HepG2 (cell line): ENCODE data around the gene SLC22A5.

Experiments used
- HIVEP1 ChIP-seq: sonication (generic); formaldehyde crosslinking; IDR thresholded peaks from 2 replicates; pipeline ENCODE4 v1.4.0; 2020; ENCODE audit warnings: mild to moderate bottlenecking, missing genetic modification reagents
- KLF13 ChIP-seq: sonication (generic); formaldehyde crosslinking; IDR thresholded peaks from 2 replicates; pipeline ENCODE4 v1.4.0; 2020; ENCODE audit warnings: mild to moderate bottlenecking, missing genetic modification reagents
- RFX1 ChIP-seq: fragments of 450-650 bp; IDR thresholded peaks from 2 replicates; pipeline ENCODE4 v1.6.1; 2017
- ZFP37 ChIP-seq: sonication (generic); formaldehyde crosslinking; IDR thresholded peaks from 2 replicates; pipeline ENCODE4 v1.4.0; 2020; ENCODE audit warnings: missing genetic modification reagents, borderline replicate concordance
- TF ChIP-seq, protein P1 (sequence below): sonication (generic); formaldehyde crosslinking; IDR thresholded peaks from 2 replicates; pipeline ENCODE4 v1.5.0; 2020; ENCODE audit warnings: mild to moderate bottlenecking, missing genetic modification reagents, moderate library complexity
- TF ChIP-seq, protein P2 (sequence below): sonication (generic); formaldehyde crosslinking; IDR thresholded peaks from 2 replicates; pipeline ENCODE4 v1.5.0; 2020; ENCODE audit warnings: mild to moderate bottlenecking, missing genetic modification reagents, borderline replicate concordance
- TF ChIP-seq, protein P3 (sequence below): fragments of 450-650 bp; IDR thresholded peaks from 2 replicates; pipeline ENCODE4 v1.6.1; 2017; ENCODE audit warnings: mild to moderate bottlenecking

DNA sequence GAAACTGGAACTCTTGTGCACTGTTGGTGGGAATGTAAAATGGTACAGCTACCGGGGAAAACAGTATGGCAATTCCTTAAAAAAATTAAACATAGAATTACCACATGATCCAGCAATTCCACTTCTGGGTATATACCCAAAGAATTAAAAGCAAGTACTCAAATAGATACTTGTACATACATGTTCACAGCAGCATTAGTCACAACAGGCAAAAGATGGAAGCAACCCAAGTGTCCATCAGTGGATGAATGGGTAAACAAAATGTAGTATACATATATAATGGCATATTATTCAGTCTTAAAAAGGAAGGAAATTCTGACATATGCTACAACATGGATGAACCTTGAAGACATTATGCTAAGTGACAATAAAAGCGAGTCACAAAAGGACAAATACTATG is 7.4 kb upstream of the SLC22A5 start:
- TF ChIP-seq, protein P1, sequence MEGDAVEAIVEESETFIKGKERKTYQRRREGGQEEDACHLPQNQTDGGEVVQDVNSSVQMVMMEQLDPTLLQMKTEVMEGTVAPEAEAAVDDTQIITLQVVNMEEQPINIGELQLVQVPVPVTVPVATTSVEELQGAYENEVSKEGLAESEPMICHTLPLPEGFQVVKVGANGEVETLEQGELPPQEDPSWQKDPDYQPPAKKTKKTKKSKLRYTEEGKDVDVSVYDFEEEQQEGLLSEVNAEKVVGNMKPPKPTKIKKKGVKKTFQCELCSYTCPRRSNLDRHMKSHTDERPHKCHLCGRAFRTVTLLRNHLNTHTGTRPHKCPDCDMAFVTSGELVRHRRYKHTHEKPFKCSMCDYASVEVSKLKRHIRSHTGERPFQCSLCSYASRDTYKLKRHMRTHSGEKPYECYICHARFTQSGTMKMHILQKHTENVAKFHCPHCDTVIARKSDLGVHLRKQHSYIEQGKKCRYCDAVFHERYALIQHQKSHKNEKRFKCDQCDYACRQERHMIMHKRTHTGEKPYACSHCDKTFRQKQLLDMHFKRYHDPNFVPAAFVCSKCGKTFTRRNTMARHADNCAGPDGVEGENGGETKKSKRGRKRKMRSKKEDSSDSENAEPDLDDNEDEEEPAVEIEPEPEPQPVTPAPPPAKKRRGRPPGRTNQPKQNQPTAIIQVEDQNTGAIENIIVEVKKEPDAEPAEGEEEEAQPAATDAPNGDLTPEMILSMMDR (CRISPR knock-in tag) = no peak
- no peak for TF ChIP-seq RFX1
- TF ChIP-seq, protein P2, sequence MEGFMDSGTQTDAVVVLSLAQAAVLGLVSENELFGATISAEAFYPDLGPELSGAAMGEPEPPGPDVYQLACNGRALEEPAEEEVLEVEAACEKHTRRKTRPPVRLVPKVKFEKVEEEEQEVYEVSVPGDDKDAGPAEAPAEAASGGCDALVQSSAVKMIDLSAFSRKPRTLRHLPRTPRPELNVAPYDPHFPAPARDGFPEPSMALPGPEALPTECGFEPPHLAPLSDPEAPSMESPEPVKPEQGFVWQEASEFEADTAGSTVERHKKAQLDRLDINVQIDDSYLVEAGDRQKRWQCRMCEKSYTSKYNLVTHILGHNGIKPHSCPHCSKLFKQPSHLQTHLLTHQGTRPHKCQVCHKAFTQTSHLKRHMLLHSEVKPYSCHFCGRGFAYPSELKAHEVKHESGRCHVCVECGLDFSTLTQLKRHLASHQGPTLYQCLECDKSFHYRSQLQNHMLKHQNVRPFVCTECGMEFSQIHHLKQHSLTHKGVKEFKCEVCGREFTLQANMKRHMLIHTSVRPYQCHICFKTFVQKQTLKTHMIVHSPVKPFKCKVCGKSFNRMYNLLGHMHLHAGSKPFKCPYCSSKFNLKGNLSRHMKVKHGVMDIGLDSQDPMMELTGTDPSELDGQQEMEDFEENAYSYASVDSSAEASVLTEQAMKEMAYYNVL (CRISPR knock-in tag) = no peak
- TF ChIP-seq ZFP37 (CRISPR knock-in tag) = no peak
- TF ChIP-seq HIVEP1 (CRISPR knock-in tag) = no peak
- no peak for TF ChIP-seq KLF13 (CRISPR knock-in tag)
- TF ChIP-seq, protein P3, sequence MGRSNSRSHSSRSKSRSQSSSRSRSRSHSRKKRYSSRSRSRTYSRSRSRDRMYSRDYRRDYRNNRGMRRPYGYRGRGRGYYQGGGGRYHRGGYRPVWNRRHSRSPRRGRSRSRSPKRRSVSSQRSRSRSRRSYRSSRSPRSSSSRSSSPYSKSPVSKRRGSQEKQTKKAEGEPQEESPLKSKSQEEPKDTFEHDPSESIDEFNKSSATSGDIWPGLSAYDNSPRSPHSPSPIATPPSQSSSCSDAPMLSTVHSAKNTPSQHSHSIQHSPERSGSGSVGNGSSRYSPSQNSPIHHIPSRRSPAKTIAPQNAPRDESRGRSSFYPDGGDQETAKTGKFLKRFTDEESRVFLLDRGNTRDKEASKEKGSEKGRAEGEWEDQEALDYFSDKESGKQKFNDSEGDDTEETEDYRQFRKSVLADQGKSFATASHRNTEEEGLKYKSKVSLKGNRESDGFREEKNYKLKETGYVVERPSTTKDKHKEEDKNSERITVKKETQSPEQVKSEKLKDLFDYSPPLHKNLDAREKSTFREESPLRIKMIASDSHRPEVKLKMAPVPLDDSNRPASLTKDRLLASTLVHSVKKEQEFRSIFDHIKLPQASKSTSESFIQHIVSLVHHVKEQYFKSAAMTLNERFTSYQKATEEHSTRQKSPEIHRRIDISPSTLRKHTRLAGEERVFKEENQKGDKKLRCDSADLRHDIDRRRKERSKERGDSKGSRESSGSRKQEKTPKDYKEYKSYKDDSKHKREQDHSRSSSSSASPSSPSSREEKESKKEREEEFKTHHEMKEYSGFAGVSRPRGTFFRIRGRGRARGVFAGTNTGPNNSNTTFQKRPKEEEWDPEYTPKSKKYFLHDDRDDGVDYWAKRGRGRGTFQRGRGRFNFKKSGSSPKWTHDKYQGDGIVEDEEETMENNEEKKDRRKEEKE = no peak
